Measurements from ENCODE around the gene HSPB1.

HSPB1 gene

DNA sequence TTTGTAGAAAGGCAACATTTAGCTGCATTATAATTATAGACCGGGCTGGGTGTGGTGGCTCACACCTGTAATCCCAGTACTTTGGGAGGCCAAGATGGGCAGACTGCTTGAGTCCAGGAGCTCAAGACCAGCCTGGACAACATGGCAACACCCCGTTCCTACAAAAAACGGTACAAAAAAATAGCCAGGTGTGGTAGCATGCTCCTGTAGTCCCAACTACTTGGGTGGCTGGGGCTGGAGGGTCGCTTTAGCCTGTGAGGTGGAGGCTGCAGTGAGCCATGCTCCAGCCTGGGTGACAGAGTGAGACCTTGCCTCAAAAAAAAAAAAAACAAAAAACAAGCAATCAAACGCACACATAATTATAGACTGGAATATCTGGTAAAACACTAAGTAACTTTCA is 51.3 kb downstream of the HSPB1 start:
- in situ Hi-C loops (cut with HindIII; ENCODE audit: low sequenced_read_pairs) = no loop called here
